Ishikawa (cell line): Measurements from ENCODE around the gene SSTR5.

ENCODE experiments used
- RAD21 ChIP-seq: IDR thresholded peaks from 2 replicates; pipeline ENCODE4 v1.6.1; 2012; ENCODE audit warnings: low read depth
- TEAD4 ChIP-seq: IDR thresholded peaks from 2 replicates; pipeline ENCODE4 v1.6.1; 2012
- YY1 ChIP-seq: IDR thresholded peaks from 2 replicates; pipeline ENCODE4 v1.6.1; 2012; ENCODE audit warnings: low read depth

GRCh38 chr16:1126586-1126985, 54.0 kb downstream of the SSTR5 start:
- no peak for TF ChIP-seq YY1
- TF ChIP-seq TEAD4, result no peak
- no peak for TF ChIP-seq RAD21
